KG1 (cell line): ENCODE results near the gene CLCNKA.
A peak's percentile ranks its signal among the peaks of the same experiment; 100 is the strongest.

Experiments used
- DNase-seq: peaks from one replicate; lab custom pipeline; 2025; lab: John Stamatoyannopoulos, UW

The CLCNKA gene

DNA sequence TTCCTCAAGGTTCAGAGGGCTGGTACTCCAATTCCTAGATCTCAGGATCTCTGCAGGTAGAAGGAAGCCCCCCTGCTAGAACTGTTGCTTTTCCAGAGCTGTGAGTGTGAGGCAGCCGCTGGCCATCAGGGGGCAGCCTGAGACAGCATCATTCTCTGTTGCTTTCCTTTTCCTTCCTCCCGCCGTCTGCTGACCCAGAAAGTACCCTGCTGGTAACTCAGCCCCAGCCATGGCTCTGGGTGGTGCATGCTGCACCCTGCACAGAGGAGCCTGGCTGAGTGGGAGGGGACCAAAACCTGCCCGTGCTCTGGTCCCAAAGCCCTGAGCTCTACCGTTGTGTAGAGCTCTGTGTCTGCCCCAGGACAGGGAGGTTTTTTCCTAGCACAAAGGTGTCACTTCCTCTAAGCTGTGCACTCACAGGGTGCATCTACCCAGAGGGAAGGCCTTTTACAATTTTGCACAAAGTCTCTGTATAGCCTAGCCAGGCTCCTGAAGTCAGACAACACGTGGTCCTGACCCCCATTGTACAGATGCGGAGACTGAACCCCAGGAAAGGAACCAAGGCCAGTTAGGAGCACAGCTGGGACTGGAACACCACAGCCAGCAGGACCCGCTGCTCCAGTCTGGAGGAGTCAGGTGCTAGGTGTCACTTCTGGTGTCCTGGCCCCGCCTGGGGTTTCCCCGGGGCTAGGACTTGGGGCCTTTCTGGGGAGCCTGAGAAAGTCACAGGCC lies 57.3 kb downstream of the CLCNKA start:
- DNase-seq: peak; percentile 34

DNA sequence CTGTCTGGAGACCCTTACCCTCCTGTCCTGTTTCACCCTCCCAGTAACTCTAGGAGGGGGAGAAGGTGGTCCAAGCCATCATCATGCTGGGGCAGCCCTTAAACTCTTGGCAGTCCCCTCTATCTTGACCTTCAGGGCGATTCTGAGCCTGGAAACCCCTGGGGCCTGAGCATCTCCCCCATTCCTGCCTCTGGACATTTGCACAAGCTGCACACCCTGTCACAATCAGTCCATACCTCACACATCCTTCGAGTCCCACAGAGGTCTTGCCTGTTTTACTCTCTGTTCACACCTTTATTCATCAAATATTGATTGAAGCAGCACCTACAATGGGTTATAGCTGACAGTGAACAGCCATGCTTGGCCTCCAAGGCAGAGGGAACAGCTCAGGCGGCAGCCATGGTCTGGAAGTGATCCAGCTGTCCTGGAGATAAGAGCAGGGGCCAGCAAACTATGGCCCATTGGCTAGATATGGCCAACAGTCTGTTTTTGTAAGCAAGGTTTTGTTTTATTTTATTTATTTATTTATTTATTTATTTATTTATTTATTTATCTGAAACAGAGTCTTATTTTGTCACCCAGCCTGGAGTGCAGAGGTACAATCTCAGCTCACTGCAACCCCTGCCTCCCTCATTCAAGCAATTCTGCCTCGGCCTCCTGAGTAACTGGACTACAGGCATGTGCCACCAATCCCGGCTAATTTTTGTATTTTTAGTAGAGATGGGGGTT lies 58.8 kb downstream of the CLCNKA start:
- no peak for DNase-seq

DNA sequence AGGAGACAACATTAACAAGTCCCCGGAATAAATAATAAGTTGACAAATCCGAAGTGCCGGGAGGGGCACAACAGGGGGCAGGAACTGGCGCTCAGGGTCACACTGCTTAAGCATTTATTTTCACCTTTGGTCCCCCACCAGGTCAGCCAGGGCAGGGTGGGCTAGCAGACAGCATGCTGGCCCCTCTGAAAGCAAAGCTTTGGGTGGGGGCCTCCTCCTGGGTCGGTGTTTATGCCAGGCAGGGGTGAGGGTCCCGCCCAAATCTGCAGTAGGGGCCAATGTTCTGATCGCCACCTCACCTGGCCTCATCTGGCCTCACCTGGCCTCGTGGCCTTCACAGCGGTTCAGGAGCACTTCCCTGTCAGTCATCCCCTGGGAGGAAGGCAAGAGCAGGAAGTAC lies 59.8 kb downstream of the CLCNKA start:
- no peak for DNase-seq

DNA sequence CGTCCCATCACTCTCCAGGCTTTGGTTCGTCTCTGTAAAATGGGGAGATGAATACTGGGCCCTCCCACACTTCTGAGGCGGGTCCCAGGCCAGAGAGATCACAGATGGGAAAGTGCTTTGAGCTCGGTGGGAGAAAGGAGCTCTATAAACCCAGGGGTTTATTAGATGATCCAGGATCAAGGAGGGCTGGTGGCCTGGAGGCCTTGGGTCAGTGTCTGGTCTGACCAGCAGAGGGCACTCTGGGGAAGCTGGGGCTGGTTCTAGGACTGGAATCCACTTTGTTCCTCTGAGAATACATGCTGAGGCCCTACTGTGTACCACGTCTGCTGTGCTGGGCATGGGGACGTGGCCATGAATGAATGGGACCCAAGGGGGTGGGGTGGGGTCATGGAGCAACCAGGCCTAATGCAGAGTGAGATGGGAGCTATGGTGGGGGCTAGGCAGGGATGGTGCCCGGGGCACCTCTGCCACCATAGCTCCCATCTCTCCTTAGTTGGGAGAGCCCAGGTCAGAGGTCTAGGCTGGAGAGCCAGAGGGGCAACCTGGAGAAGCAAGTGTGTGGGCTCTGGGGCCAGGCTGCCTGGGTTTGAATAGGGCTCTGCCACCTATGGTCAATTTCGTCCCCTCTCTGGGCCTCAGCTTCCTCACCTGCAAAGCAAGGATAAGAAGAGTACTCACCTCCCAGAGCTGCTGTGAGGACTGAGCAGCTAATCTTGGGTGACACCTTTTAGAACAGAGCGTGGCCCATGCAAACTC lies 60.6 kb downstream of the CLCNKA start:
- DNase-seq: peak; percentile 10

DNA sequence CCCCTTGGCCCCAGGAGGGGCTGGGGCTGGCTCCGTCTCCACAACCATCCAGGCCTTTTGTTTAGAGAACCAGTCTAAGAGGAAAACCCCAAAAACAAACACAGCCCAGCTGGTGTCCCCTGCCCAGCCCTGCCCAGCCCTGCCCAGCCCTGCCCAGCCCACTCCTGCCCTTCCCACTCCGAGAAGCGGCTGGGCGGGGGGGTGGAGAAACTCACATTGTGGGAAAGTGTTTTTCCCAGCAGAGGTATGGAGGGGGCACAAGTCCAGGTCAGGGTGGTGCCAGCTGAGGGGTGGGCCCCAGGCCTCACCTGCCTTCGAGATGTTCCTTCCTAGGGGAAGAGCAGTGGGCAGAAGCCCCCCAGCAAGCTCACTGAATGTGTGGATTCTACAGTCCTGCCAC lies 61.6 kb downstream of the CLCNKA start:
- no peak for DNase-seq
